Activated T-helper 17 cell treated with anti-CD3 and anti-CD28 coated beads, Interleukin-2, amount 50 U/mL, for 72 hours (primary cell): ENCODE measurements around the gene PRKN. TPM values are rescaled to one million over a fixed set of nuclear protein-coding genes. Genes with fewer than 3 reads are reported as not detected.

ENCODE experiments used
- ATAC-seq: fragments of 150-1000 bp; cut with Tn5 transposase; replicated peaks from 2 replicates; pipeline ENCODE4 v1.10.0; 2021; ENCODE audit warnings: mild to moderate bottlenecking, moderate library complexity
- H3K27ac Mint-ChIP-seq: one replicate; pipeline ENCODE4 v1.8.0; 2022; ENCODE audit warnings: mixed read lengths
- H3K27me3 Mint-ChIP-seq: one replicate; pipeline ENCODE4 v1.8.0; 2022; ENCODE audit warnings: mixed read lengths
- H3K36me3 Mint-ChIP-seq: one replicate; pipeline ENCODE4 v1.8.0; 2022; ENCODE audit warnings: low read depth, mild to moderate bottlenecking, mixed read lengths
- H3K4me1 Mint-ChIP-seq: one replicate; pipeline ENCODE4 v1.8.0; 2022; ENCODE audit warnings: mixed read lengths
- H3K4me3 Mint-ChIP-seq: one replicate; pipeline ENCODE4 v1.8.0; 2022; ENCODE audit warnings: mild to moderate bottlenecking, mixed read lengths
- H3K9me3 Mint-ChIP-seq: one replicate; pipeline ENCODE4 v1.8.0; 2022; ENCODE audit warnings: mixed read lengths
- total RNA-seq, 2 donors: library from RNA; stranded (reverse); gene quantifications; one replicate each; pipeline ENCODE4 v1.2.3, GENCODE V29; 2022

PRKN gene
- total RNA-seq, 2 donors from 2014 or later = 0.84 to 0.87 TPM

- no peak overlapping the region for H3K27ac Mint-ChIP-seq
- no peaks in the 10 kb centered on the region for H3K27me3 Mint-ChIP-seq
- no peaks in the 10 kb centered on the region for H3K4me1 Mint-ChIP-seq
- no peaks in the 10 kb centered on the region for H3K36me3 Mint-ChIP-seq
- no peak overlapping the region for H3K4me3 Mint-ChIP-seq
- H3K9me3 Mint-ChIP-seq = peaks cover 5% of the 10 kb centered on the region
- no peak for ATAC-seq
These were observed 52.1 kb downstream of the PRKN start for GRCh38 chr6:162675503-162675902.

GRCh38 chr6:162674452-162674851 lies 53.1 kb downstream of the PRKN start:
- H3K9me3 Mint-ChIP-seq = peaks cover 5% of the 10 kb centered on the region
- H3K27me3 Mint-ChIP-seq = no peaks in the 10 kb centered on the region
- ATAC-seq = no peak
- no peak overlapping the region for H3K4me3 Mint-ChIP-seq
- no peaks in the 10 kb centered on the region for H3K4me1 Mint-ChIP-seq
- H3K27ac Mint-ChIP-seq = no peak overlapping the region
- no peaks in the 10 kb centered on the region for H3K36me3 Mint-ChIP-seq

- Mint-ChIP-seq H3K4me3 (no peak overlapping the region), H3K9me3 (peaks cover 5% of the 10 kb centered on the region), H3K27me3 (no peaks in the 10 kb centered on the region), H3K4me1 (no peaks in the 10 kb centered on the region), H3K27ac (no peak overlapping the region), H3K36me3 (no peaks in the 10 kb centered on the region)
- no peak for ATAC-seq
These were observed 55.9 kb downstream of the PRKN start for GRCh38 chr6:162671580-162672165.

- Mint-ChIP-seq H3K4me3 (no peak overlapping the region), H3K27me3 (no peaks in the 10 kb centered on the region), H3K4me1 (no peaks in the 10 kb centered on the region), H3K27ac (no peak overlapping the region), H3K36me3 (no peaks in the 10 kb centered on the region), H3K9me3 (peaks cover 5% of the 10 kb centered on the region)
- ATAC-seq = no peak
These were observed 57.2 kb downstream of the PRKN start for GRCh38 chr6:162670345-162670744.

GRCh38 chr6:162666246-162666645 lies 61.3 kb downstream of the PRKN start:
- Mint-ChIP-seq H3K4me1 (no peaks in the 10 kb centered on the region), H3K27me3 (no peaks in the 10 kb centered on the region), H3K9me3 (peaks cover 3% of the 10 kb centered on the region), H3K27ac (no peak overlapping the region), H3K36me3 (no peaks in the 10 kb centered on the region), H3K4me3 (no peak overlapping the region)
- no peak for ATAC-seq

GRCh38 chr6:162653808-162654207 lies 73.8 kb downstream of the PRKN start:
- H3K9me3 Mint-ChIP-seq = no peaks in the 10 kb centered on the region
- no peak overlapping the region for H3K4me3 Mint-ChIP-seq
- H3K27me3 Mint-ChIP-seq = no peaks in the 10 kb centered on the region
- no peak overlapping the region for H3K27ac Mint-ChIP-seq
- no peaks in the 10 kb centered on the region for H3K36me3 Mint-ChIP-seq
- ATAC-seq = no peak
- H3K4me1 Mint-ChIP-seq = no peaks in the 10 kb centered on the region

- no peaks in the 10 kb centered on the region for H3K9me3 Mint-ChIP-seq
- no peak for ATAC-seq
- no peaks in the 10 kb centered on the region for H3K36me3 Mint-ChIP-seq
- H3K4me3 Mint-ChIP-seq = no peak overlapping the region
- no peaks in the 10 kb centered on the region for H3K4me1 Mint-ChIP-seq
- no peak overlapping the region for H3K27ac Mint-ChIP-seq
- no peaks in the 10 kb centered on the region for H3K27me3 Mint-ChIP-seq
These were observed 76.1 kb downstream of the PRKN start for GRCh38 chr6:162651505-162651904.

GRCh38 chr6:162649271-162649670 lies 78.3 kb downstream of the PRKN start:
- Mint-ChIP-seq H3K4me1 (no peaks in the 10 kb centered on the region), H3K36me3 (no peaks in the 10 kb centered on the region), H3K27ac (no peak overlapping the region), H3K4me3 (no peak overlapping the region), H3K27me3 (no peaks in the 10 kb centered on the region), H3K9me3 (no peaks in the 10 kb centered on the region)
- no peak for ATAC-seq

- no peaks in the 10 kb centered on the region for H3K9me3 Mint-ChIP-seq
- H3K4me1 Mint-ChIP-seq = no peaks in the 10 kb centered on the region
- H3K4me3 Mint-ChIP-seq = no peak overlapping the region
- H3K27me3 Mint-ChIP-seq = no peaks in the 10 kb centered on the region
- H3K27ac Mint-ChIP-seq = no peak overlapping the region
- ATAC-seq = no peak
- H3K36me3 Mint-ChIP-seq = no peaks in the 10 kb centered on the region
These were observed 83.4 kb downstream of the PRKN start for GRCh38 chr6:162644153-162644552.

GRCh38 chr6:162640756-162641155 lies 86.8 kb downstream of the PRKN start:
- Mint-ChIP-seq H3K4me3 (no peak overlapping the region), H3K27me3 (no peaks in the 10 kb centered on the region), H3K9me3 (peaks cover 3% of the 10 kb centered on the region), H3K36me3 (no peaks in the 10 kb centered on the region), H3K4me1 (no peaks in the 10 kb centered on the region), H3K27ac (no peak overlapping the region)
- ATAC-seq = no peak

GRCh38 chr6:162639951-162640350 lies 87.6 kb downstream of the PRKN start:
- Mint-ChIP-seq H3K4me3 (no peak overlapping the region), H3K27me3 (no peaks in the 10 kb centered on the region), H3K27ac (no peak overlapping the region), H3K4me1 (no peaks in the 10 kb centered on the region), H3K9me3 (peaks cover 3% of the 10 kb centered on the region), H3K36me3 (no peaks in the 10 kb centered on the region)
- no peak for ATAC-seq

GRCh38 chr6:162638931-162639574 lies 88.5 kb downstream of the PRKN start:
- no peak for ATAC-seq
- Mint-ChIP-seq H3K36me3 (no peaks in the 10 kb centered on the region), H3K4me1 (no peaks in the 10 kb centered on the region), H3K27ac (no peak overlapping the region), H3K27me3 (no peaks in the 10 kb centered on the region), H3K9me3 (peaks cover 3% of the 10 kb centered on the region), H3K4me3 (no peak overlapping the region)

GRCh38 chr6:162637317-162637716 lies 90.2 kb downstream of the PRKN start:
- Mint-ChIP-seq H3K4me1 (no peaks in the 10 kb centered on the region), H3K27ac (no peak overlapping the region), H3K9me3 (peaks cover 3% of the 10 kb centered on the region), H3K36me3 (no peaks in the 10 kb centered on the region), H3K4me3 (no peak overlapping the region), H3K27me3 (no peaks in the 10 kb centered on the region)
- no peak for ATAC-seq

- no peak for ATAC-seq
- H3K9me3 Mint-ChIP-seq = peaks cover 3% of the 10 kb centered on the region
- no peaks in the 10 kb centered on the region for H3K27me3 Mint-ChIP-seq
These were observed 91.4 kb downstream of the PRKN start for GRCh38 chr6:162636167-162636566.

GRCh38 chr6:162631546-162631945 lies 96.0 kb downstream of the PRKN start:
- no peaks in the 10 kb centered on the region for H3K4me1 Mint-ChIP-seq
- H3K4me3 Mint-ChIP-seq = no peak overlapping the region
- H3K9me3 Mint-ChIP-seq = peaks cover 6% of the 10 kb centered on the region
- H3K27me3 Mint-ChIP-seq = no peaks in the 10 kb centered on the region
- ATAC-seq = no peak
- no peaks in the 10 kb centered on the region for H3K36me3 Mint-ChIP-seq
- H3K27ac Mint-ChIP-seq = no peak overlapping the region

More at GRCh38 chr6:162636167-162636566, 91.4 kb downstream of the PRKN start:
- Mint-ChIP-seq H3K36me3 (no peaks in the 10 kb centered on the region), H3K4me1 (no peaks in the 10 kb centered on the region), H3K27ac (no peak overlapping the region), H3K4me3 (no peak overlapping the region)
